Epithelial cell of esophagus (primary cell): Measurements from ENCODE around the gene SND1.
A peak's percentile ranks its signal among the peaks of the same experiment; 100 is the strongest.

Experiments used
- DNase-seq: peaks from one replicate; pipeline ENCODE4 v3.0.0; 2010; ENCODE audit warnings: low read depth
- H3K4me3 ChIP-seq: 2 replicates; pipeline ENCODE4 v1.5.1; 2011; ENCODE audit warnings: mild to moderate bottlenecking, low read length, control low read depth
- CTCF ChIP-seq: IDR thresholded peaks from 2 replicates; pipeline ENCODE4 v1.5.1; 2011; ENCODE audit warnings: low read depth, mild to moderate bottlenecking, low read length, control low read depth, inconsistent platforms; ENCODE audit not compliant: insufficient read depth; ENCODE audit errors: missing control alignments

The SND1 gene

GRCh38 chr7:127813991-127814541 lies 162.1 kb downstream of the SND1 start:
- no peak for TF ChIP-seq CTCF
- no peak for DNase-seq
- H3K4me3 ChIP-seq: no peak overlapping the region

DNA sequence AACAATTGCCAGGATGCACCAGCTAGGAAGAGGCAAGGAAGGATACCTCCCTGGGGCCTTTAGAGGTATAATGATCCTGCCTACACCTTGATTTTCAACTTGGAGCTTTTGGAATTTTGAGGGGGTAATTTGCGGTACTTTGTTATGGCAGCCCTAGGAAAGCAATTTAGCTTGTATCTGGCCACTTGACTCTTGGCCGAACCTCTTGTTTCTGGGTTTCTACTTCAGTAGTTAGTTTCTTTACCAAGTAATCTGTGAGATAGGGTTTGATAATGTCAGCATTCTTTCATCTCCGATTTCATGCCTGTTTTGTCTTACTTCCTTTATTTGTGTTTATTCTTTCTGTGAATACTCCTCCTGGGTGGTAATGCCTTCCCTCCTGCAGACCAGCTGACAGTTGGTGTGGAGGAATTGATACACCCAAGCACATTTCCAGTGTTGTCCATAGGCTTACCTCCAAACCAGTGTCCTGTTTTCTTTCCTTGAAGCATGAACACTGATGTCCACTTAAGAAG lies 163.7 kb downstream of the SND1 start:
- no peak for TF ChIP-seq CTCF
- no peak overlapping the region for H3K4me3 ChIP-seq
- DNase-seq: no peak

GRCh38 chr7:127816354-127817190 lies 164.6 kb downstream of the SND1 start:
- TF ChIP-seq CTCF: no peak
- DNase-seq: no peak
- no peak overlapping the region for H3K4me3 ChIP-seq

- no peak overlapping the region for H3K4me3 ChIP-seq
- no peak for TF ChIP-seq CTCF
- no peak for DNase-seq
These were observed 165.5 kb downstream of the SND1 start for GRCh38 chr7:127817466-127817865.

DNA sequence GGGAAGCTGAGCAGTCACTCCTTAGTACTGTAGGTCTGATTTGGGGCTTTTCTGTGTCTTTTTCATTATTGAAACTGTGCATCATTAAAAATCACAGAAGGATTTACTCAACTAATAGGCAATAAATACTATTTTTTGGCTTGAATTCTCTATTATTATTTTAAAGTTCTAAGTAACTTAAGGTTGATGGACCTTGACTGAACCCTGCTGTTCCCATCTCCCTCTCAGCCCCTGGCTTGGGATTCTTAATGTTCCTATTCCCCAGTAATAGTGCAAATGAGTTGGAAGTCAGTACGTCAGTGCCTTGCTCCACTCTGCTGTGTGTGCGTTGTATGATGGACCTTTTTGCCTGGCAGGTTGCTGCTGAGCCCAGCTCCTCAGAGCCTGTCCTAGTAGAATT lies 166.3 kb downstream of the SND1 start:
- TF ChIP-seq CTCF: no peak
- no peak for DNase-seq
- no peak overlapping the region for H3K4me3 ChIP-seq

- peak; percentile 48 for DNase-seq
- H3K4me3 ChIP-seq: no peak overlapping the region
These were observed 168.2 kb downstream of the SND1 start for GRCh38 chr7:127819975-127820731.

More at GRCh38 chr7:127819975-127820731, 168.2 kb downstream of the SND1 start:
- TF ChIP-seq CTCF: no peak
